Mesothelial cell of epicardium (in vitro differentiated cells): ENCODE data around the gene MAN1A1. TPM values are rescaled to one million over a fixed set of nuclear protein-coding genes. Genes with fewer than 3 reads are reported as not detected.
A peak's percentile ranks its signal among the peaks of the same experiment; 100 is the strongest.

Experiments
- DNase-seq, 2 experiments: peaks; one replicate each; pipeline ENCODE4 v3.0.0; 2021; ENCODE audit warnings: low spot score in 2 of 2; ENCODE audit not compliant: unreplicated experiment in 2 of 2
- H3K27ac Mint-ChIP-seq: 2 replicates; pipeline ENCODE4 v1.8.0; 2021; ENCODE audit warnings: mixed read lengths
- H3K27me3 Mint-ChIP-seq: 2 replicates; pipeline ENCODE4 v1.8.0; 2021; ENCODE audit warnings: low read depth, mixed read lengths
- H3K36me3 Mint-ChIP-seq: 2 replicates; pipeline ENCODE4 v1.8.0; 2021; ENCODE audit warnings: mixed read lengths
- H3K4me1 Mint-ChIP-seq: 2 replicates; pipeline ENCODE4 v1.8.0; 2021; ENCODE audit warnings: mixed read lengths
- H3K4me3 Mint-ChIP-seq: 2 replicates; pipeline ENCODE4 v1.8.0; 2021; ENCODE audit warnings: mild to moderate bottlenecking, moderate library complexity, mixed read lengths
- H3K9me3 Mint-ChIP-seq: 2 replicates; pipeline ENCODE4 v1.8.0; 2021; ENCODE audit warnings: mixed read lengths
- total RNA-seq: library from RNA; stranded (reverse); gene quantifications from 3 replicates; pipeline ENCODE4 v1.2.1, GENCODE V29; 2021
- TF ChIP-seq, protein P1 (sequence below): fragments of 200-600 bp; sonication (generic); IDR thresholded peaks from one replicate; pipeline ENCODE4 v1.5.0; 2021; ENCODE audit warnings: antibody characterized with exemption; ENCODE audit not compliant: unreplicated experiment

MAN1A1 gene
- total RNA-seq, 1 donor from 2014 or later, result 51.1 TPM

DNA sequence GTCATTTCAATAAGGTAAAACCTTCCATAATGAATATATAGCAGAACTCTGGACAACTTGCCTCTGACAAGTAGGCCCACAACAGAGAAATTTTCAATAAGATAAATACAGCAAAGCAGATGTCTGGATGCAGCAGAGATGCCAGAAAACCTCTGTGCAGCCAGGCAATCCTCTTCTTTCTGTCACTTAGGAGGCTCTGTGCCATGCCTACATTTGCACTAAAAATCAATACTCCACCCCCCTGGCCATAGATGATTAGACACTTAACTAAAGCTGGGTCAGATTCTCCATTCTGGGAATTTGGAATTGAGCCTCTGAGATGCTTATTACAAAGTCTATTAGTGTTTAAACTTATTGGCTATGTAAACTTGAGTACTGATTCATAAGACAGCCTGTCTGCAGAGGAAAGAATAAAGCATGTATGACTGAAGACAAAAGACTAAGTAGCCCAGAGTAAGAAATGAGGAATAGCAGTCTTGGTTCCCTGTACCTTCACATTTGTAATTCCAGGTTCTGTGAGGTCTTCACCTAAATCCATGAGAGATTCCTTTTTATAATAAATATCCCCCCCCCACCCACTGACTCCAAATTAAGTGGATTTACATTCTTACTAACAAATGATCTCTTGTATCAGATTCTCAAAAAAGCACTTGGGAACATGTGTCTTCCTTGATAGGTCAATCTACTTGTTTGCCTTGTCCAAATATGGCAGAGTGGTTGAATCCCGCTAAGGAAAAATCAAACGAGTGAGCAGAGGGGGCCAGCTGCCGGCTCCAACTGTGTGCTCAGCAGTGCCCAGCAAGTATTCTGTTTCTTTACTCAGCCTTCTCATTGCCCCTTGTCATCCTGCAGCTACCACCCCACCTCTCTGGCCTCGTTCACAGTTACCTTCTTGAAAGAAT lies 20.4 kb downstream of the MAN1A1 start:
- TF ChIP-seq, protein P1, sequence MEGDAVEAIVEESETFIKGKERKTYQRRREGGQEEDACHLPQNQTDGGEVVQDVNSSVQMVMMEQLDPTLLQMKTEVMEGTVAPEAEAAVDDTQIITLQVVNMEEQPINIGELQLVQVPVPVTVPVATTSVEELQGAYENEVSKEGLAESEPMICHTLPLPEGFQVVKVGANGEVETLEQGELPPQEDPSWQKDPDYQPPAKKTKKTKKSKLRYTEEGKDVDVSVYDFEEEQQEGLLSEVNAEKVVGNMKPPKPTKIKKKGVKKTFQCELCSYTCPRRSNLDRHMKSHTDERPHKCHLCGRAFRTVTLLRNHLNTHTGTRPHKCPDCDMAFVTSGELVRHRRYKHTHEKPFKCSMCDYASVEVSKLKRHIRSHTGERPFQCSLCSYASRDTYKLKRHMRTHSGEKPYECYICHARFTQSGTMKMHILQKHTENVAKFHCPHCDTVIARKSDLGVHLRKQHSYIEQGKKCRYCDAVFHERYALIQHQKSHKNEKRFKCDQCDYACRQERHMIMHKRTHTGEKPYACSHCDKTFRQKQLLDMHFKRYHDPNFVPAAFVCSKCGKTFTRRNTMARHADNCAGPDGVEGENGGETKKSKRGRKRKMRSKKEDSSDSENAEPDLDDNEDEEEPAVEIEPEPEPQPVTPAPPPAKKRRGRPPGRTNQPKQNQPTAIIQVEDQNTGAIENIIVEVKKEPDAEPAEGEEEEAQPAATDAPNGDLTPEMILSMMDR, result no peak
- no peak for DNase-seq
- Mint-ChIP-seq H3K36me3 (peaks cover 17% of the 10 kb centered on the region), H3K4me3 (no peak overlapping the region), H3K9me3 (peaks cover 4% of the 10 kb centered on the region), H3K27ac (no peak overlapping the region), H3K27me3 (no peaks in the 10 kb centered on the region), H3K4me1 (peaks cover 25% of the 10 kb centered on the region)

DNA sequence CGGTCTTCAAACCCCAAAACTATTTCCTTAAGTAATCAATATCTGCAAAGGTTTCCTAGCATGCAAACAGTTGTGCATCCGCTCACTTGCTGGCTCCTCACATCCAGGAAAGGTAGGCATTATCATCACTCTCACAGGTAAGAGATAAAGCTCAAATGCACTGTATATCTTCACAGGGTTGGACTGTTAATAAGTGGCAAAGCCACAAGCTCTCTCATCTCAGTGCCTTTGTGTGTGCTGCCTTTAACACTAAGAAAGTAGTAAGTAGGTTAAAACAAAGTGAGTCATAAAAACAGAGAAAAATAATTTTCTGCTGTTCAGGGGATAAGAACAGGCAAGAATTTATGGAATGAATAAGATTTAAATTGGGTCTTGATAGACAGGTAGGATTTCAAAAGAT lies 21.3 kb downstream of the MAN1A1 start:
- Mint-ChIP-seq H3K4me3 (no peak overlapping the region), H3K36me3 (peaks cover 19% of the 10 kb centered on the region), H3K9me3 (peaks cover 4% of the 10 kb centered on the region), H3K4me1 (peaks cover 19% of the 10 kb centered on the region), H3K27ac (no peak overlapping the region), H3K27me3 (no peaks in the 10 kb centered on the region)
- no peak for DNase-seq
- TF ChIP-seq, protein P1, result no peak

DNA sequence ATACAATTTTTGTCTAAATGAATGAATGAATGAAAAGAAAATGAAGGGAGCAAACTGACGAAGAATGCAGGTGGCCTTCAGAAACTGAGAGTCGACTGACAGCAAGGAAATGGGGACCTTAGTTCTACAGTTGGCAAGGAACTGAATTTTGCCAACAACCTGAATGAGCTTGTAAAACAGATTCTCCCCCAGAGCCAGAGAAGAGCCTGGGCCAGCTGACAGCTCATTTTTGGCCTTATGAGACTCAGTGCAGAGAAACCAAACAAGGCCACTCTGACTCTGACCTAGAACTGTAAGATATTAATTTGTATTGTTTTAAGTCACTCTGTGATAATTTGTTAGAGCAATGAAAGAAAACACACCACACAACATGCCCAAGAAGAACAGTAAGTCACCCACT lies 21.8 kb downstream of the MAN1A1 start:
- Mint-ChIP-seq H3K27ac (peak overlapping the region; percentile 44), H3K36me3 (peaks cover 19% of the 10 kb centered on the region), H3K4me1 (peaks cover 15% of the 10 kb centered on the region), H3K9me3 (peaks cover 4% of the 10 kb centered on the region), H3K27me3 (no peaks in the 10 kb centered on the region), H3K4me3 (no peak overlapping the region)
- DNase-seq, result no peak
- TF ChIP-seq, protein P1, result no peak

DNA sequence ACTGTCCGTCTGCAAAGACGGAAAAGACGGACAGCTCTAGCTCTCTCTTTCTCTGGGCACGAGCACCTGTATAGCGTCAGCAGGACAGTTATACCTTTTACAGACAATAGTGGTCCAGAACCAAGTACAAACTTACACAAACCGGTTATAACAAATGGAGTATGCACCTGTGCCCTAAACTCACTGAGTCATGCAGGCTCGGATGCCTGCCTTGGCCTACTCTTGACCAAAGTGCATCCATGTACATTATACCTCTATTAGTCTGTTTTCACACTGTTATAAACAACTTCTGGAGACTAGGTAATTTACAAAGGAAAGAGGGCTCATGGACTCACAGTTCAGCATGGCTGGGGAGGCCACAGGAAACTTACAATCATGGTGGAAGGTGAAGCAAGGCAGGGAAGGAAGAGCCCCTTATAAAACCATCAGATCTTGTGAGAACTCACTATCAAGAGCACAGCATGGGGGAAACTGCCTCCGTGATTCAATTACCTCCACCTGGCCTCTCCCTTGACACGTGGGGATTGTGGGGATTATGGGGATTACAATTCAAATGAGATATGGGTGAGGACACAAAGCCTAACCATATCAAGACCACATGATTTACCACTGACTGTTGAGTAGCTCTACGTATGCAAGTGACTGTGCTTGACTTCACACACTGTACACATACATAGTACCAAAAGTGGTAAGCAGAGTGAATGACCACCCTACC lies 23.1 kb downstream of the MAN1A1 start:
- H3K27me3 Mint-ChIP-seq, result no peaks in the 10 kb centered on the region
- DNase-seq, result no peak
- H3K9me3 Mint-ChIP-seq, result peaks cover 4% of the 10 kb centered on the region
- peaks cover 21% of the 10 kb centered on the region for H3K36me3 Mint-ChIP-seq
- peaks cover 10% of the 10 kb centered on the region for H3K4me1 Mint-ChIP-seq
- H3K4me3 Mint-ChIP-seq, result no peak overlapping the region
- H3K27ac Mint-ChIP-seq, result no peak overlapping the region
- TF ChIP-seq, protein P1, result no peak

DNA sequence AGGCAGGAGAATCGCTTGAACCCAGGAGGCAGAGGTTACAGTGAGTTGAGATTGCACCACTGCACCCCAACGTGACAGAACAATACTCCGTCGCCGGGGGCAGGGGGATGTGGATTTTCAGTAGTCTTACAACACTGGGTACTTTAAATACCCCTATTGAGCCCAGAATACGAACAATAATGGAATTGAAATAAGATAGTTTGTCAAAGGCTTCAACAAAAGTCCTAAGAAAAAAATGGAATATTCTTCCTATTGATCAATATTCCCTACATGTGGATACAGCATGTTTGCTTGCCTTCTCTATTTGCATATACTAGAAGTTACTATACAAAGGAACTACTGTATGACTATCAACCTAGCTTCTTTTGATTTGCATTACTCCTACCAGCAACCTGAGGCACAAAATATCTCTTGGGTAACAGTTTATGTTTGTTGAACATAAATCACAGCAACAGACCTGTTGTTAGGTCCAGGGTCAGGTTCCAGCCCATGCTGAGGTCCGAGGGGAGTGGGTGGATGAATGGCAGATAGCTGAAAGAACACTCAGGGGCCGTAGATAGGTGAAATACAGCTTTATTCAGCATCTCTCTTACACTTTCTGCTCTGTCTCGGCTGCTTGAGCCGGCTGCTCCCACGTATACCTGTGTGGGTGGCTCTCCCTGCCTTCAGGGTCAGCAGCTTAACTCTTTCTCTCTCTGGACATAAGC lies 23.8 kb downstream of the MAN1A1 start:
- DNase-seq, result no peak
- TF ChIP-seq, protein P1, result no peak
- Mint-ChIP-seq H3K4me1 (peaks cover 9% of the 10 kb centered on the region), H3K36me3 (peaks cover 19% of the 10 kb centered on the region), H3K4me3 (no peak overlapping the region), H3K27me3 (no peaks in the 10 kb centered on the region), H3K9me3 (peaks cover 4% of the 10 kb centered on the region), H3K27ac (peak overlapping the region; percentile 43)
